NCI-H1417 (cell line): Measurements from ENCODE around the gene NME4.
"Not testable (repeated sequence)": the region's sequence is repeated elsewhere in the genome, so short reads cannot be mapped to it uniquely, and the experiment has no call there.

Source experiments
- DNase-seq, 3 experiments: peaks; one replicate each; lab custom pipeline; 2025; lab: John Stamatoyannopoulos, UW

The NME4 gene

DNA sequence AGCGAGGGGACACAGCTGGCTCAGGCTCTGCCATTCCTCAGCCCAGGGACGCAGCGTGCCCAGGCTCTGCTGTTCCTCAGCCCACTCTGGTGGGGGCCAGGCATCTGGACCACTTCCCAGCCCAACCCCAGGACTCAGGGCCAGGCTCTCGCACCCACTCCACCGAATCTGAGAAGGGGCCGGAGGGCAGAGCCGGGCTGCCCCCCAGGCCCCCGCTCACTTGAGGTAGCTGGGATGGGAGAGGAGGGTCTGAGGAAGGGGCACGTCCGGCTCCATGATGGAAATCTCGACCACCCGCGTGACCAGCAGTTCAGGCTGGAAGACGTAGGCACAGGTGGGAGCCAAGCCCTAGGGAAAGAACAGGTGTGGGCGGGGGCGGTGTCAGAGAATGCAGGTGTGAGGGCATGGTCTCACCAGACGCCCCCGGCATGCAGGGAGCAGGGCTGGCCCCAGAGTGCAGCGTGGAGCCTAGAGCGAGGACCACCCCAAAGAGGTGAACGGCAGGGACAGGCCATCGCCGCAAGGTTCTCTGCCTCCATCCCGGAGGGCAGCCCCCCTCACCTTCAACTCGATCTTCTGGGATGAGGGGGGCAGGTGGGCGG, 20.1 kb upstream of the NME4 start:
- DNase-seq, result no peak

GRCh38 chr16:377419-377951, 19.5 kb upstream of the NME4 start:
- no peak for DNase-seq

DNA sequence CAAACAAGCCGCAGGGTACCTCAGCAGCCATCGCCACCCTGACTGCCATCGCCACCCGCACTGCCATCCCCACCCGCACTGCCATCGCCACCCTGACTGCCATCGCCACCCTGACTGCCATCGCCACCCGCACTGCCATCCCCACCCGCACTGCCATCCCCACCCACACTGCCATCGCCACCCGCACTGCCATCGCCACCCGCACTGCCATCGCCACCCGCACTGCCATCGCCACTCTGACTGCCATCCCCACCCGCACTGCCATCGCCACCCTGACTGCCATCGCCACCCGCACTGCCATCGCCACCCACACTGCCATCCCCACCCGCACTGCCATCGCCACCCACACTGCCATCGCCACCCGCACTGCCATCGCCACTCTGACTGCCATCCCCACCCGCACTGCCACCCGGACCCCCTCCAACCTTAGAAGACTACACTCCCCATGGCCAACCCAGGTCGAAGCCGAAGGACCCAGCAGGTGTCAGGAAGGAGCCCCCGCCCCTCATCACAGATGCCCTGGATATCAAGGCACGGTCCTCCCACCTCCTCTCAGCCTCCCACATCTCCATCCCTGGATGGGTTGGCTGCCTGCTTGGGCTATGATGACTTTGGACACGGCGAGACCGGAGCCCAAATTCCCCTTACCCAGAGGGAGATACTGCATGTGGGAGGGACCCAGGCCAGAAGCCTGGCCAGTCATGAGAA, 18.7 kb upstream of the NME4 start:
- not testable (repeated sequence) for DNase-seq

GRCh38 chr16:378821-379182, 18.2 kb upstream of the NME4 start:
- DNase-seq, result no peak

DNA sequence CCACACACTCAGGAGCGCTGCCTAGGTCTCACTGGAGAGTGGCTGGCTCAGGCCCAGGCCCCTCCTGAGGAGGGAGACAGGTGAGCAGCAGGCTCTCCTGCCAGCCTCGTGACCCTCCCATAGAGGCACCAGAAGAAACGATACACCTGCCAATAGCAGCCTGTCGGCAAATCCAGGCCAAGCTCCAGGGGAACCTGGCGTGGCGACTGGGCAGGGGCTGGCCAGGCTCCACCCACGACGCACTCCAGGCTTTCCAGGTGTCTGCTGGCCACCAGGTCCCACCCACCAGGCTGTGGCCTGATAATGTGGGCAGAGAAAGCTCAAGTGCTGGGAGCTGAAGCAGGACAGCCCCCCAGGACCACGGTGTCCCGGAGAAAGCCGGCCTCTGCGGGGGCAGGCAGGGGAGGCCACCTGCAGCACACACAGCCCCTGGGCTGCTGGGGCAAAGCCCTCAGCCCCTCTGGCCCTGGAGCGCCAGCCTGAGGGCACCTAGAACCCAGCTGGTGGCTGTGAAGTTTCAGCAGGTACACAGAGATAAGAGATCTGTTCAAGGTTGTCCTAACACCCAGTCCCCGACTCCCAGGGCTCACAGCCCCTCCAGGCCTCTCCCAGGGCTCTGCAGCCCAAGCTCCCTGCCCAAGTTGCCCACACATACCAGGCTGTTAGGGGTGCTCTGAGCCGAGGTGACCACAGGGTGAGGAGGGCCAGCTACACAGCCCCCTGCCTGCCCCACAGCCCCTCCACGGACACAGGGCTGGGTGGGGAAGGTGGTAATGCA, 17.6 kb upstream of the NME4 start:
- DNase-seq, result peak; percentile 79 to 98 (median 88)

- no peak for DNase-seq
These were observed 16.8 kb upstream of the NME4 start for GRCh38 chr16:379961-380761.

DNA sequence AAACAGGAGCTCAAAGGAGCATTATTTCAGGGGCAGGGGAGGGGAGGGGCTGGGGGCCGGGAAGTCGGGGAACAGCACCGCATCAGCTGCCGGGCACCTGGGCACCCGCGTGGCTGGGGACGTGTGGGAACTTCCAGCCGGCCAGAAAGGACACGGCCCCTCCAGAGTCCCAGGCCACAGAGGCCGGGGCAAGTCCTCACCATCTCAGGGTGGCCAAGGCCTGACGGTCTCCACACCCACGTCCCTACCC, 16.3 kb upstream of the NME4 start:
- peak in 1 of 3 experiments; percentile 40 for DNase-seq

- DNase-seq, result peak; percentile 48 to 69 (median 50)
These were observed 15.8 kb upstream of the NME4 start for GRCh38 chr16:381012-381788.

GRCh38 chr16:381789-382717, 14.9 kb upstream of the NME4 start, which contains the start of gene PGAP6:
PGAP6 (minus strand) TSS chr16:381978; CDS start chr16:381821, 157 bp downstream.
- peak; percentile 59 to 89 (median 63) for DNase-seq

DNA sequence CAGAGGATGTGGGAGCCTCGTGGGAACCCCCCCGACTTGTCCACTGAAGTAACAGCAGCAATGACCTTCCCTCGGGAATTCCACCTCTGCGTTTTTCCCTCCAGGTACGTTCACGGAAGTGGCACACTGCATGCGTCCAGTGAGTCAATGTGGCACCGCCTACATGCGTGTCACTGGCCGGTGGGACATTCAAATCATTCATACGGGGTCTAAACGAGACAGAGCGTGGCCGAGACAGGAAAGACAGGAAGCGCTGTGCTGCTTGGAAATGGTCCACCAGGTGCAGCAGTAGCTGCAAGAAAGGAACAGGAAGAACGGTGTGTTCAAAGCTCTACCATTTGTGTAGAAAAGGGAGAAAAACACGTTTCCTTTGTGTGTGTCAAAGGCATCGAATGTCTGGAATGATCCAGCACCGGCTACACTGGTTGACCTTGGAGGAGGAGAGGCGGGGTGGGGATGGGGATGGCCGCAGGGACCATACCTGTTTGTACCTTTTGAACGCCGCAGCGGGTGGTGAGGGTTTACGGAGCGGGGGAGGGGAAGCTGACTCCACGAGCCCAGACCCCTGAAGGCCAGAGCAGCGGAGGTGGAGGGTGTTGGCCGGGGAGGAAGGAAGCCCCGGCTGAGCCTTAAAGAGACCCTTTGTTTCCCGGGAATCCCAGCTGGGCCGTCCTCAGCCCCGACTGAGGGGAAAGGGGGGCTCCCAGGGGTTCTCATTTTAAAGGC, 13.5 kb upstream of the NME4 start:
- peak; percentile 50 to 74 (median 71) for DNase-seq

DNA sequence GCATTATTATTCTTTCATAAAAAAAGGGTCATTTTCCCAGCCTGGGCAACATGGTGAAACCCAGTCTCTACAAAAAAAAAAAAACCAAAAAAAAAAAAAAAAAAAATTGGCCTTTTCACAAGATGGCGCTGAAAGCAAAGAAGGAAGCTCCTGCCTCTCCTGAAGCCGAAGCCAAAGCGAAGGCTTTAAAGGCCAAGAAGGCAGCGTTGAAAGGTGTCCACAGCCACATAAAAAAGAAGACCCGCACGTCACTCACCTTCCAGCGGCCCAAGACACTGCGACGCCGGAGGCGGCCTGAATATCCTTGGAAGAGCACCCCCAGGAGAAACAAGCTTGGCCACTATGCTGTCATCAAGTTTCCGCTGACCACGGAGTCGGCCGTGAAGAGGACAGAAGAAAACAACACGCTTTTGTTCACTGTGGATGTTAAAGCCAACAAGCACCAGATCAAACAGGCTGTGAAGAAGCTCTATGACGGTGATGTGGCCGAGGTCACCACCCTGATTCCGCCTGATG, 10.3 kb upstream of the NME4 start:
- DNase-seq, result peak in 1 of 3 experiments; percentile 41

DNA sequence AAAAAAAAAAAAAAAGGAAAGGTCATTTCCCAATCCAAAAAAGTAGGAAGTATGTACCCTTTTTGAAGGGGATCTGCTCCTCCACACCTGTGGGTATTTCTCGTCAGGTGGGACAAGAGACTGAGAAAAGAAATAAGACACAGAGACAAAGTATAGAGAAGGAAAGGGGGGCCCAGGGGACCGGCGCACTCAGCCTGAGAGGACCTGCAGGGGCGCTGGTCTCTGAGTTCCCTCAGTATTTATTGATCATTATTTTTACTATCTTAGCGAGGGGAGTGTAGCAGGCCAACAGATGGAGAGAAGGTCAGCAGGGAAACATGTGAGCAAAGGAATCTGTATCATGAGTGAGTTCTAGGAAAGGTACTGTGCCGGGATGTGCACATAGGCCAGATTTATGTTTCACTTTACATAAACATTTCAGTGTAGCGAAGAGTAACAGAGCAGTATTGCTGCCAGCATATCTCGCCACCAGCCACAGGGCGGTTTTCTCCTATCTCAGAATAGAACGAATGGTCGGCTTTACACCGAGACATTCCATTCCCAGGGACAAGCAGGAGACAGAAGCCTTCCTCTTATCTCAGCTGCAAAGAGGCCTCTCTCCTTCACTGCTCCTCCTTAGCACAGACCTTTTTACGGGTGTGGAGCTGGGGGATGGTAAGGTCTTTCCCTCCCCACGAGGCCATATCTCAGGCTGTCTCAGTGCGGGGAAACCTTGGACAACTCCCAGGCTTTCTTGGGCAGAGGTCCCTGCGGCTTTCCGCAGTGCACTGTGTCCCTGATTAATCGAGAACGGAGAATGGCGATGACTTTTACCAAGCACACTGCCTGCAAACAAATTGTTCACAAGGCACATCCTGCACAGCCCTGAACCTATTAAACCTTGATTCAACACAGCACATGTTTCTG, 9.0 kb upstream of the NME4 start:
- DNase-seq, result not testable (repeated sequence)

- no peak for DNase-seq
These were observed 7.6 kb upstream of the NME4 start for GRCh38 chr16:389352-389751.

GRCh38 chr16:391885-392335, 5.1 kb upstream of the NME4 start:
- DNase-seq, result peak; percentile 30 to 73 (median 61)

DNA sequence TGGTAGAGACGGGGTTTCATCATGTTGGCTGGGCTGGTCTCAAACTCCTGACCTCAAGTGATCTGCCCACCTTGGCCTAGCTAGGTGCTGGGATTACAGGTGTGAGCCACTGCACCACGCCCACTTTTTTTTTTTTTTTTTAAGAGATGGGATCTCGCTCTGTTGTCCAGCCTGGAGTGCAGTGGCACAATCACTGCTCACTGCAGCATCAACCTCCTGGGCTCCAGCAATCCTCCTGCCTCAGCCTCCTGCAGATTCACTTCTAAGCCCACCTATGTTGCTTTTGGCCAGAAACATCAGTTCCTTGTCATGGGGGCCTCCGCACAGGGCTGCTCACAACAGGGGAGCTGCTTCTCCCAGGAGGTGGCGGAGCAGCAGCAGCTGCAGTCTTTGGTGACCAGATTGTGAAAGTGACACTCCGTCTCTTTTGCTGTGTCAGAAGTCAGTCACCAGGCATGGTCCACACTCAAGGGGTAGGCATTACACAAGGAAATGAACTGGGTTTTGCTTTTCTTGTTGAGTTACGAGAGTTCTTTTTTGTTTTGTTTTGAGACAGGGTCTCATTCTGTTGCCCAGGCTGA, 4.5 kb upstream of the NME4 start:
- no peak for DNase-seq

- peak; percentile 35 to 83 (median 47) for DNase-seq
These were observed 800 bp upstream of the NME4 start for GRCh38 chr16:396199-396598.

DNA sequence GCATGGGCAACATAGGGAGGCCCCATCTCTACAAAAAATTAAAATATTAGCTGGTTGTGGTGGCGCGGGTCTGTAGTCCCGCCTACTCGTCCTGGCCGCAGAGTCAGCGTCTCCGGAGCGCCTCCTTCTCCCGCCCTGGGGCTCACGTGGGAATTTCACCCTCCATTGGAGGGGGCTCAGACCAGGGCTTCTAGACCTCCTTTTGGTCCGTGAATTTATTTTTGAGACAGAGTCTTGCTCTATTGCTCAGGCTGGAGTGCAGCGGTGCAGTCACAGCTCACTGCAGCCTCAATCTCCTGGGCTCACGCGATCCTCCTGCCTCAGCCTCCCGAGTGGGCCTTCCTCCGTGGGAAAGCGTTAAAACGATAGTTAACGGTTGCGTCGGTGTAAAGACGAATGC, 394 bp upstream of the NME4 start:
- DNase-seq, result peak in 2 of 3 experiments; percentile 47 to 72
